ENCODE data around the gene MUSTN1. TPM values are rescaled to one million over a fixed set of nuclear protein-coding genes. Genes with fewer than 3 reads are reported as not detected.

MUSTN1 gene
- total and polyA plus RNA-seq, 2 of the 13 experiments (the other 11 are each of a cell fraction or from before 2014, with no cell fraction given), result 0.84 to 1.4 TPM

- DNase-seq (ENCODE audit: low spot score), result no peak
- 89% methylated on average over 4 of the region's 9 CpGs for WGBS (ENCODE audit: low lambda C conversion rate)
- Histone ChIP-seq H3K4me1 (ENCODE audit: insufficient read depth, low read length) (peaks cover 77% of the 10 kb centered on the region), H3K9ac (ENCODE audit: insufficient read depth, low read depth, low read length) (no peak overlapping the region), H3K9me3 (ENCODE audit: low read length) (no peaks in the 10 kb centered on the region), H3K27ac (ENCODE audit: extremely low read length, insufficient read depth, low read length) (no peak overlapping the region), H3K36me3 (replicated peaks in 1 of 2; ENCODE audit: control insufficient read depth in 1 of 2, insufficient read depth in 2 of 2, low read length in 2 of 2) (peaks cover 22 to 42% of the 10 kb centered on the region in 2 experiments), H3K27me3 (ENCODE audit: control insufficient read depth in 1 of 2, insufficient read depth in 2 of 2, low read length in 2 of 2) (no peaks in the 10 kb centered on the region), H3K4me3 (replicated peaks in 1 of 3; ENCODE audit: insufficient read depth in 1 of 3, low read depth in 2 of 3, low read length in 3 of 3) (no peak overlapping the region), H3K79me2 (ENCODE audit: insufficient read depth, low read length) (peaks cover 4% of the 10 kb centered on the region), H3K4me2 (ENCODE audit: low read depth, low read length) (peak overlapping the region; percentile 93), H2AFZ (ENCODE audit: low read length) (no peak overlapping the region), H4K20me1 (ENCODE audit: insufficient read depth, low read length) (no peaks in the 10 kb centered on the region)
- in situ Hi-C loops (cut with HindIII; ENCODE audit: extremely low pct_ligation_motif_present, low pct_unique_long_range_greater_than_20kb) (no loop called here), intact Hi-C loops (cut with micrococcal nuclease; ENCODE audit: unreplicated experiment) (no loop called here)
- ATAC-seq, result no peak
- TF ChIP-seq PAF1 (CRISPR knock-in tag; IDR thresholded peaks at IDR 0.05) (peak; percentile 58; the same call in 1 of the 2 replicates), POGK (CRISPR knock-in tag; conservative IDR thresholded peaks at IDR 0.05) (no peak), PLRG1 (conservative IDR thresholded peaks at IDR 0.05) (no peak), ELK4 (CRISPR knock-in tag; IDR thresholded peaks at IDR 0.05; ENCODE audit: borderline replicate concordance) (no peak), ZNF431 (CRISPR knock-in tag; IDR thresholded peaks at IDR 0.05; ENCODE audit: borderline replicate concordance, low read depth) (no peak)
- no TSS peak for BruUV-seq (replicated peaks)
- ChIA-PET CTCF (ENCODE audit: low intra/inter-chr PET ratio, low total read pairs) (no interaction called here), POLR2A (interaction anchor here (1.0 to 10.9 kb wide), 3 partner anchors 9 to 28 kb away, joined by 3 to 466 read pairs (median 70); partner anchors contain the start of genes ITIH1 and NEK4)
- FAIRE-seq, result no peak
These were observed 38.4 kb downstream of the MUSTN1 start for GRCh38 chr3:52796411-52796810.
